ENCODE measurements around the gene HDAC4.

DNA sequence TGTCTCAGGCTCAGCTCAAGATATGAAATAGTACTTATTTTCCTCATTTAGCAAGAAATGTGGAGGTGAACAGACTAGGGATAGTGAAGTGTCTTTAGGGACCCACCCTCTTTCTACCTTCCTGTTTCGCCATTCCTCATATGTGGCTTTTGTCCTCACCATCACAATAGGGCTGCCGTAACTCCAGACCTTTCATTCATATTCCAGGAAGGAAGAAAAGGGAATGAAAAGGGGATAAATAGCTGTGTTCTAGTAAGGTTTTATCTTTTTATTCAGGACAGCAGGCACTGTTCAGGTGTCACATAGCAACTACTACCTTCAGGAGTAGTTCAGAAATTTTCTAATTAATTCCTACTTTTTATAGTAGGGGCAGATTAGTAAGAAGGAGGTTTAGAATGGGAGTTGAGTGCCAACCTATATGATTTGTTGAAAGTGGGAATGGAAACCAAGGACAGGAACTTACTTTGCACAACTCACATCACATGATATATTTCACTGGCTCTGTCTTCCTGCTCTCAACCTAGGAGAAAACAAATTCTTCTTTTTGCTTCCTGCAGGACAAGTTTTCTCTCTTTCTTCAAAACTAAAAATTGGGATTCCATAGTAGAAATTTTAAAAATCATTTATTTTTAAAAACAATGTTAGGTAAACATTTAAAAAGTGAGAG lies 36.0 kb upstream of the HDAC4 start:
- TF ChIP-seq, protein P1, sequence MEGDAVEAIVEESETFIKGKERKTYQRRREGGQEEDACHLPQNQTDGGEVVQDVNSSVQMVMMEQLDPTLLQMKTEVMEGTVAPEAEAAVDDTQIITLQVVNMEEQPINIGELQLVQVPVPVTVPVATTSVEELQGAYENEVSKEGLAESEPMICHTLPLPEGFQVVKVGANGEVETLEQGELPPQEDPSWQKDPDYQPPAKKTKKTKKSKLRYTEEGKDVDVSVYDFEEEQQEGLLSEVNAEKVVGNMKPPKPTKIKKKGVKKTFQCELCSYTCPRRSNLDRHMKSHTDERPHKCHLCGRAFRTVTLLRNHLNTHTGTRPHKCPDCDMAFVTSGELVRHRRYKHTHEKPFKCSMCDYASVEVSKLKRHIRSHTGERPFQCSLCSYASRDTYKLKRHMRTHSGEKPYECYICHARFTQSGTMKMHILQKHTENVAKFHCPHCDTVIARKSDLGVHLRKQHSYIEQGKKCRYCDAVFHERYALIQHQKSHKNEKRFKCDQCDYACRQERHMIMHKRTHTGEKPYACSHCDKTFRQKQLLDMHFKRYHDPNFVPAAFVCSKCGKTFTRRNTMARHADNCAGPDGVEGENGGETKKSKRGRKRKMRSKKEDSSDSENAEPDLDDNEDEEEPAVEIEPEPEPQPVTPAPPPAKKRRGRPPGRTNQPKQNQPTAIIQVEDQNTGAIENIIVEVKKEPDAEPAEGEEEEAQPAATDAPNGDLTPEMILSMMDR (IDR thresholded peaks at IDR 0.05): no peak
- no peak for TF ChIP-seq POLR2A (IDR thresholded peaks at IDR 0.05)
